GM23338 (cell line): Measurements from ENCODE around the gene OAS3. TPM values are rescaled to one million over a fixed set of nuclear protein-coding genes. Genes with fewer than 3 reads are reported as not detected.
A peak's percentile ranks its signal among the peaks of the same experiment; 100 is the strongest.

Experiments used
- ATAC-seq: fragments of 200-7000 bp; cut with Tn5 transposase; 3 replicates; pipeline ENCODE4 v1.9.1; 2020
- DNase-seq: peaks from one replicate; pipeline ENCODE4 v3.0.0-alpha.2; 2015; ENCODE audit warnings: low spot score
- H2AFZ ChIP-seq: fragments of 200-600 bp; sonication (generic); 2 replicates; pipeline ENCODE4 v1.8.0; 2016; ENCODE audit warnings: antibody characterized with exemption, mild to moderate bottlenecking, moderate library complexity
- H3F3A ChIP-seq: fragments of 200-600 bp; sonication (generic); replicated peaks from 2 replicates; pipeline ENCODE4 v1.8.0; 2017; ENCODE audit warnings: antibody characterized with exemption, mixed run types, low read depth
- H3K27ac ChIP-seq: fragments of 200-600 bp; sonication (generic); 2 replicates; pipeline ENCODE4 v1.6.1; 2016; ENCODE audit warnings: low read depth
- H3K27me3 ChIP-seq: fragments of 200-600 bp; sonication (generic); 2 replicates; pipeline ENCODE4 v1.8.0; 2016; ENCODE audit warnings: mild to moderate bottlenecking, mixed run types, moderate library complexity; ENCODE audit not compliant: insufficient read depth
- H3K36me3 ChIP-seq: fragments of 200-600 bp; sonication (generic); 2 replicates; pipeline ENCODE4 v1.8.0; 2016; ENCODE audit warnings: mild to moderate bottlenecking; ENCODE audit not compliant: insufficient read depth
- H3K4me1 ChIP-seq: fragments of 200-600 bp; sonication (generic); 2 replicates; pipeline ENCODE4 v1.8.0; 2016; ENCODE audit warnings: mild to moderate bottlenecking, moderate library complexity; ENCODE audit not compliant: insufficient read depth
- H3K4me2 ChIP-seq: fragments of 200-600 bp; sonication (generic); 2 replicates; pipeline ENCODE4 v1.7.1; 2017; ENCODE audit warnings: mixed run types
- H3K4me3 ChIP-seq: fragments of 200-600 bp; sonication (generic); 2 replicates; pipeline ENCODE4 v1.6.1; 2016; ENCODE audit warnings: mixed run types
- H3K79me2 ChIP-seq: fragments of 200-600 bp; sonication (generic); replicated peaks from 2 replicates; pipeline ENCODE4 v1.8.0; 2017; ENCODE audit warnings: mild to moderate bottlenecking; ENCODE audit not compliant: insufficient read depth
- H3K9me2 ChIP-seq: fragments of 200-600 bp; sonication (generic); 2 replicates; pipeline ENCODE4 v1.8.0; 2017; ENCODE audit not compliant: insufficient read depth
- H4K20me1 ChIP-seq: fragments of 200-600 bp; sonication (generic); replicated peaks from 2 replicates; pipeline ENCODE4 v1.8.0; 2017; ENCODE audit warnings: mild to moderate bottlenecking; ENCODE audit not compliant: insufficient read depth
- H3K27ac Mint-ChIP-seq: 2 replicates; pipeline ENCODE4 v1.8.0; 2020; ENCODE audit warnings: inconsistent platforms, mild to moderate bottlenecking, moderate library complexity, mixed read lengths
- H3K27me3 Mint-ChIP-seq: 3 replicates; pipeline ENCODE4 v1.8.0; 2022; ENCODE audit warnings: low read depth, mild to moderate bottlenecking, moderate library complexity, mixed read lengths, inconsistent platforms; ENCODE audit not compliant: insufficient read depth, poor library complexity
- H3K36me3 Mint-ChIP-seq: 3 replicates; pipeline ENCODE4 v1.8.0; 2021; ENCODE audit warnings: low read depth, mild to moderate bottlenecking, inconsistent platforms, moderate library complexity, mixed read lengths
- H3K4me1 Mint-ChIP-seq: 3 replicates; pipeline ENCODE4 v1.8.0; 2020; ENCODE audit warnings: mild to moderate bottlenecking, inconsistent platforms, mixed read lengths
- H3K4me3 Mint-ChIP-seq: 3 replicates; pipeline ENCODE4 v1.8.0; 2021; ENCODE audit warnings: moderate library complexity, mild to moderate bottlenecking, inconsistent platforms, mixed read lengths
- H3K9me3 Mint-ChIP-seq: 3 replicates; pipeline ENCODE4 v1.8.0; 2020; ENCODE audit warnings: moderate library complexity, mild to moderate bottlenecking, inconsistent platforms, mixed read lengths
- CTCF ChIP-seq, 2 experiments: fragments of 200-600 bp in 1 of 2; sonication (generic) in 1 of 2; conservative IDR thresholded peaks; 2 replicates each; pipeline versions ENCODE4 v1.5.1 to v1.6.1; 2016 to 2017; ENCODE audit warnings: antibody characterized with exemption in 2 of 2, low read depth in 2 of 2, mild to moderate bottlenecking in 2 of 2, moderate library complexity in 1 of 2
- ETS1 ChIP-seq: IDR thresholded peaks from 2 replicates; pipeline ENCODE4 v1.6.1; 2016; ENCODE audit warnings: antibody characterized with exemption
- NANOG ChIP-seq: IDR thresholded peaks from 2 replicates; pipeline ENCODE4 v1.6.1; 2016; ENCODE audit warnings: antibody characterized with exemption, borderline replicate concordance
- ZNF331 ChIP-seq: fragments of 250-450 bp; sonication (Bioruptor Pico); IDR thresholded peaks from 2 replicates; pipeline ENCODE4 v1.5.0; 2020; ENCODE audit warnings: low read depth, mild to moderate bottlenecking, moderate library complexity
- ZNF462 ChIP-seq: fragments of 250-450 bp; sonication (Bioruptor Pico); IDR thresholded peaks from 2 replicates; pipeline ENCODE4 v1.5.0; 2020; ENCODE audit warnings: mild to moderate bottlenecking, moderate library complexity
- polyA plus RNA-seq: library from polyadenylated mRNA; unstranded; fragments of >200 nt; fragmentation: Nextera tagmentation; extraction: Ambion mirVana; gene quantifications from 2 replicates; pipeline ENCODE4 v1.2.1, GENCODE V29; 2016
- total RNA-seq: library from RNA; depleted of rRNA; stranded (reverse); fragments of >200 nt; shearing (Covaris generic); gene quantifications from 2 replicates; pipeline ENCODE4 v1.2.3, GENCODE V29; 2014

Gene OAS3
- total and polyA plus RNA-seq, 2 experiments from 2014 or later = 0.27 to 1.4 TPM

- no peaks in the 10 kb centered on the region for H3K9me2 ChIP-seq
- no peak overlapping the region for H2AFZ ChIP-seq
- Mint-ChIP-seq H3K9me3 (peaks cover 18% of the 10 kb centered on the region), H3K27me3 (peaks cover 3% of the 10 kb centered on the region), H3K27ac (no peak overlapping the region), H3K36me3 (peaks cover 4% of the 10 kb centered on the region; the same call in 2 of the 3 replicates), H3K4me3 (no peak overlapping the region), H3K4me1 (peaks cover 10% of the 10 kb centered on the region)
- no peaks in the 10 kb centered on the region for H3K4me1 ChIP-seq
- no peak overlapping the region for H3K4me3 ChIP-seq
- H4K20me1 ChIP-seq = no peaks in the 10 kb centered on the region
- no peak overlapping the region for H3K4me2 ChIP-seq
- DNase-seq = peak; percentile 45
- no peak for TF ChIP-seq ZNF331
- no peak for TF ChIP-seq NANOG
- peak; percentile 51 to 71 for TF ChIP-seq CTCF (conservative IDR thresholded peaks at IDR 0.05; ENCODE audit: low read depth in 2 of 2)
- no peak for TF ChIP-seq ETS1
- no peaks in the 10 kb centered on the region for H3F3A ChIP-seq
- H3K36me3 ChIP-seq = no peaks in the 10 kb centered on the region
- ATAC-seq = peak; percentile 56
- no peaks in the 10 kb centered on the region for H3K27me3 ChIP-seq
- no peak overlapping the region for H3K27ac ChIP-seq
- H3K79me2 ChIP-seq = no peaks in the 10 kb centered on the region
These were observed 9.3 kb upstream of the OAS3 start for GRCh38 chr12:112928978-112929377.

GRCh38 chr12:112929715-112930114 lies 8.6 kb upstream of the OAS3 start:
- no peaks in the 10 kb centered on the region for H3K4me1 ChIP-seq
- H3K79me2 ChIP-seq = no peaks in the 10 kb centered on the region
- H3K36me3 ChIP-seq = no peaks in the 10 kb centered on the region
- H3K4me3 ChIP-seq = no peak overlapping the region
- H3K4me2 ChIP-seq = no peak overlapping the region
- Mint-ChIP-seq H3K4me3 (no peak overlapping the region), H3K4me1 (peaks cover 10% of the 10 kb centered on the region), H3K36me3 (peaks cover 4% of the 10 kb centered on the region; the same call in 2 of the 3 replicates), H3K27ac (no peak overlapping the region), H3K9me3 (peaks cover 18% of the 10 kb centered on the region), H3K27me3 (peaks cover 3% of the 10 kb centered on the region)
- ATAC-seq (no peak), DNase-seq (no peak)
- H3F3A ChIP-seq = no peaks in the 10 kb centered on the region
- H3K27me3 ChIP-seq = no peaks in the 10 kb centered on the region
- no peak for TF ChIP-seq ZNF462
- TF ChIP-seq NANOG = no peak
- no peak overlapping the region for H2AFZ ChIP-seq
- H3K9me2 ChIP-seq = no peaks in the 10 kb centered on the region
- H4K20me1 ChIP-seq = no peaks in the 10 kb centered on the region
- no peak overlapping the region for H3K27ac ChIP-seq
